ENCODE measurements around the gene ORC4. TPM values are rescaled to one million over a fixed set of nuclear protein-coding genes. Genes with fewer than 3 reads are reported as not detected.
A peak's percentile ranks its signal among the peaks of the same experiment; 100 is the strongest.

ORC4 gene
- total and polyA plus RNA-seq, 2 of the 8 experiments (the other 6 are each of a cell fraction or from before 2014, with no cell fraction given): 22.7 to 63.7 TPM

GRCh38 chr2:147937744-147938349, 82.7 kb downstream of the ORC4 start (continued):
- TF ChIP-seq CHD7 (IDR thresholded peaks at IDR 0.05; ENCODE audit: insufficient replicate concordance, low read length): no peak
- TF ChIP-seq POLR2AphosphoS5 (IDR thresholded peaks at IDR 0.05; ENCODE audit: low read depth, low read length): no peak
- peak in 2 of 3 experiments; percentile 50 to 66; a peak in 3 of 4 replicates for TF ChIP-seq CTCF (IDR thresholded peaks at IDR 0.05; ENCODE audit: control extremely low read depth in 1 of 3, insufficient read depth in 1 of 3, low read depth in 1 of 3, low read length in 3 of 3)
- TF ChIP-seq EGR1 (IDR thresholded peaks at IDR 0.05; ENCODE audit: borderline replicate concordance, low read depth, low read length): no peak

All from H1 (cell line).